Endodermal cell (in vitro differentiated cells): ENCODE data around the gene MACO1. TPM values are rescaled to one million over a fixed set of nuclear protein-coding genes. Genes with fewer than 3 reads are reported as not detected.
"Not testable (repeated sequence)": the region's sequence is repeated elsewhere in the genome, so short reads cannot be mapped to it uniquely, and the experiment has no call there.

ENCODE experiments used
- DNase-seq: peaks from one replicate; pipeline ENCODE4 v3.0.0-alpha.2; 2017
- H3K27ac ChIP-seq: 2 replicates; pipeline ENCODE4 v1.5.1; 2013; ENCODE audit warnings: mild to moderate bottlenecking, low read depth, low read length, moderate library complexity
- H3K27me3 ChIP-seq: 2 replicates; pipeline ENCODE4 v1.6.1; 2013; ENCODE audit warnings: mild to moderate bottlenecking, low read length, moderate library complexity; ENCODE audit not compliant: insufficient read depth, control insufficient read depth, poor library complexity, severe bottlenecking
- H3K36me3 ChIP-seq: 2 replicates; pipeline ENCODE4 v1.7.0; 2013; ENCODE audit warnings: mild to moderate bottlenecking, low read length, moderate library complexity; ENCODE audit not compliant: control insufficient read depth, insufficient read depth
- H3K4me1 ChIP-seq: one replicate; pipeline ENCODE4 v1.7.0; 2013; ENCODE audit warnings: low read length; ENCODE audit not compliant: control insufficient read depth, insufficient read depth
- H3K4me3 ChIP-seq: 2 replicates; pipeline ENCODE4 v1.5.1; 2013; ENCODE audit warnings: mild to moderate bottlenecking, low read length, moderate library complexity
- H3K9ac ChIP-seq: 2 replicates; pipeline ENCODE4 v1.6.1; 2013; ENCODE audit warnings: mild to moderate bottlenecking, low read length, moderate library complexity; ENCODE audit not compliant: poor library complexity, severe bottlenecking; ENCODE audit errors: extremely low read depth
- H3K9me3 ChIP-seq: 2 replicates; pipeline ENCODE4 v1.6.1; 2013; ENCODE audit warnings: mild to moderate bottlenecking, low read length, moderate library complexity; ENCODE audit not compliant: control insufficient read depth
- H3K27ac Mint-ChIP-seq: 2 replicates; pipeline ENCODE4 v1.8.0; 2020; ENCODE audit warnings: mixed read lengths
- H3K27me3 Mint-ChIP-seq: 2 replicates; pipeline ENCODE4 v1.8.0; 2021; ENCODE audit warnings: mild to moderate bottlenecking, mixed read lengths; ENCODE audit not compliant: insufficient read depth
- H3K36me3 Mint-ChIP-seq: 2 replicates; pipeline ENCODE4 v1.8.0; 2020; ENCODE audit warnings: low read depth, mixed read lengths
- H3K4me1 Mint-ChIP-seq: 2 replicates; pipeline ENCODE4 v1.8.0; 2020; ENCODE audit warnings: mixed read lengths
- H3K4me3 Mint-ChIP-seq: 2 replicates; pipeline ENCODE4 v1.8.0; 2020; ENCODE audit warnings: mild to moderate bottlenecking, moderate library complexity, mixed read lengths
- H3K9me3 Mint-ChIP-seq: 2 replicates; pipeline ENCODE4 v1.8.0; 2020; ENCODE audit warnings: mild to moderate bottlenecking, mixed read lengths
- WGBS, 2 experiments: methylation state at CpG; one replicate each; pipeline versions ENCODE4 v1.1.5 to v1.1.7; 2013; ENCODE audit warnings: missing lambda C conversion rate in 2 of 2, mixed read lengths in 1 of 2; ENCODE audit not compliant: insufficient coverage in 1 of 2, insufficient read length in 1 of 2; 5-methylcytosine and 5-hydroxymethylcytosine counted together
- total RNA-seq, 2 donors: library from RNA; stranded (reverse); fragmentation: NEBNext Ultra II Directional in 1 of 2; extraction: Animal tissue kit (Norgen Biotek cat#: 25700) in 1 of 2; gene quantifications; 2 replicates in 1 of 2; 3 replicates in 1 of 2; pipeline ENCODE4 v1.2.1, GENCODE V29; 2021
- TF ChIP-seq, protein P1 (sequence below): fragments of 200-600 bp; sonication (generic); conservative IDR thresholded peaks from 2 replicates; pipeline ENCODE4 v1.5.0; 2021; ENCODE audit warnings: antibody characterized with exemption, mild to moderate bottlenecking

Gene MACO1
- total RNA-seq, 2 donors from 2014 or later, result 13.1 to 14.1 TPM

DNA sequence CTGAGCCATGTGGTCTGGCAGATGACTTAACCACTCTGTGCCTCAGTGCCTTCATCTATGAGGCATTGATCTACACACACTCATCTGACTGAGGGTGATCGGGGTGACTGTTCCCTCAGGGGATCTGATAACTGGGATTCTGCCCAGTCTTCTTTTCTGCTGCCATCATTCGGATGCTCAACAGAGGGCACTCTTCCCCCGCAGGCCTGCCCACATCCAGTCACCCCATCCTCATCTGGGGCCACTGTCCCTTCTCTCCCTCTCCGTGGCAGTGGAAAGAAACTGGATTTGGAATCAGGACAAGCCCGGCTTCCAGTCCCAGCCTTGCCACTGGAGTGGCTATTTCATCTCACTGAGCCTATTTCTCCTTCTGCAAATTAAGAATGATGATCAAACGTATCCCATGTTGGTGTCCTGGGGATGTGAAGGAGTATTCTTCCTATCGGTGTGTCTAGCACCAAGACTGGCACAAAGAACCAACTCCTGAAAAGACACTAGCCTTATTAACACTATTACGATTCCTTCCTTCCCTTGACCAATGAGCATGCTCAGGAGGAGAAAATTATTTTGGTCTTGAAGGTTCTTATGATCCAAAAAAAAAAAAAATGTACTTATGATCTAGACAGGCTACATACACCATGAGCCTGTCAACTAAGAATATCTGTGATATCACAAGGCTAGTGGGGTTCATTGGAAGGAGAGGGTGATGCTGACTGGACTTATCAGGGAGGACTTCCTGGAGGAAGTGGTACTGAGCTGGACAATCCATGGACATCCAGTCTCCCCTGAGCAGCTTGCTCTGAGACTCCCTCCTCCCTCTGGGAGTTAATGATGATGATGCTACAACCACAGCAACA is 27.5 kb upstream of the MACO1 start:
- not testable (repeated sequence) for H3K9me3 Mint-ChIP-seq, H3K4me1 ChIP-seq, H3K9me3 ChIP-seq, H3K27ac ChIP-seq, H3K4me3 ChIP-seq, DNase-seq, H3K27me3 ChIP-seq, H3K36me3 Mint-ChIP-seq, H3K27ac Mint-ChIP-seq, H3K4me1 Mint-ChIP-seq, H3K9ac ChIP-seq, H3K4me3 Mint-ChIP-seq, H3K36me3 ChIP-seq
- 23% methylated on average over 4 of the region's 8 CpGs; no CpG with 5 or more reads in 1 of the 2 experiments for WGBS, 2 experiments
- TF ChIP-seq, protein P1, sequence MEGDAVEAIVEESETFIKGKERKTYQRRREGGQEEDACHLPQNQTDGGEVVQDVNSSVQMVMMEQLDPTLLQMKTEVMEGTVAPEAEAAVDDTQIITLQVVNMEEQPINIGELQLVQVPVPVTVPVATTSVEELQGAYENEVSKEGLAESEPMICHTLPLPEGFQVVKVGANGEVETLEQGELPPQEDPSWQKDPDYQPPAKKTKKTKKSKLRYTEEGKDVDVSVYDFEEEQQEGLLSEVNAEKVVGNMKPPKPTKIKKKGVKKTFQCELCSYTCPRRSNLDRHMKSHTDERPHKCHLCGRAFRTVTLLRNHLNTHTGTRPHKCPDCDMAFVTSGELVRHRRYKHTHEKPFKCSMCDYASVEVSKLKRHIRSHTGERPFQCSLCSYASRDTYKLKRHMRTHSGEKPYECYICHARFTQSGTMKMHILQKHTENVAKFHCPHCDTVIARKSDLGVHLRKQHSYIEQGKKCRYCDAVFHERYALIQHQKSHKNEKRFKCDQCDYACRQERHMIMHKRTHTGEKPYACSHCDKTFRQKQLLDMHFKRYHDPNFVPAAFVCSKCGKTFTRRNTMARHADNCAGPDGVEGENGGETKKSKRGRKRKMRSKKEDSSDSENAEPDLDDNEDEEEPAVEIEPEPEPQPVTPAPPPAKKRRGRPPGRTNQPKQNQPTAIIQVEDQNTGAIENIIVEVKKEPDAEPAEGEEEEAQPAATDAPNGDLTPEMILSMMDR, result peak; percentile 55
- H3K27me3 Mint-ChIP-seq, result peaks cover 19% of the 10 kb centered on the region

DNA sequence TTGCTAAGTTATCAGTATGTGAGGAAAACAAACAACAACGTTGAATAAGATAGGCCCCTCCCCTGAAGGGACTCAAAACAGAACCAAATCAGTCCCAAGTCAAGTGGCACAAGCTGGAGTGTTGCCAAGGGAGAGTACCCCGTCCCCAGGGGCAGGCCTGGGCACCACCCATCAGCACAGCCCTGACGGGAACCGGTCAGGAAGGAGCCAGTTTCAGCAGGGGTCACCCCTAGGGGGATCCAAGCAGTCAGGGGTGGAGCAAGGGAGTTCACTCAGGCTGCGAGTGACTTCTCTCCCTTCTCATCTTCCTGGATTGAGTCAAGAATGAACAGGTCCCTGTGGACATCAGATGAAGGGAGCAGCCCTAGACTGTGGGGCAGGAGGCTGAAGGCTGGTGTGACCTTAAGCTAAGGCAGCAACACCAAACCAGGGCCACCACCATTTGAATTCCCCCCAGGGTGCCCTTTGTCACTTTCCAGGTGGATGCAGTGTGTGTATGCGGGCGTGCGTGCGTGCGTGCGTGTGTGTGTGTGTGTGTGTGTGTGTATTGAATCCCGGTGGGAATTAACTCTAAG is 24.9 kb upstream of the MACO1 start:
- not testable (repeated sequence) for H3K36me3 ChIP-seq, H3K4me1 Mint-ChIP-seq, H3K4me1 ChIP-seq, H3K27ac Mint-ChIP-seq, H3K27me3 ChIP-seq, DNase-seq, H3K9ac ChIP-seq, H3K27ac ChIP-seq, H3K9me3 Mint-ChIP-seq, H3K4me3 Mint-ChIP-seq, H3K36me3 Mint-ChIP-seq, H3K4me3 ChIP-seq, H3K9me3 ChIP-seq
- no CpG with 5 or more reads among the region's 12 CpGs for WGBS, 2 experiments
- H3K27me3 Mint-ChIP-seq, result peaks cover 14% of the 10 kb centered on the region

- not testable (repeated sequence) for H3K4me3 ChIP-seq, H3K4me1 ChIP-seq, H3K36me3 Mint-ChIP-seq, H3K9me3 ChIP-seq, H3K27ac Mint-ChIP-seq, H3K9me3 Mint-ChIP-seq, H3K4me3 Mint-ChIP-seq, DNase-seq, H3K36me3 ChIP-seq, H3K27ac ChIP-seq, H3K27me3 ChIP-seq, H3K4me1 Mint-ChIP-seq, H3K27me3 Mint-ChIP-seq, H3K9ac ChIP-seq
- 87 to 91% methylated on average over 5 to 6 of the region's 10 CpGs for WGBS, 2 experiments
These were observed 20.9 kb upstream of the MACO1 start for GRCh38 chr1:25409641-25410427.

DNA sequence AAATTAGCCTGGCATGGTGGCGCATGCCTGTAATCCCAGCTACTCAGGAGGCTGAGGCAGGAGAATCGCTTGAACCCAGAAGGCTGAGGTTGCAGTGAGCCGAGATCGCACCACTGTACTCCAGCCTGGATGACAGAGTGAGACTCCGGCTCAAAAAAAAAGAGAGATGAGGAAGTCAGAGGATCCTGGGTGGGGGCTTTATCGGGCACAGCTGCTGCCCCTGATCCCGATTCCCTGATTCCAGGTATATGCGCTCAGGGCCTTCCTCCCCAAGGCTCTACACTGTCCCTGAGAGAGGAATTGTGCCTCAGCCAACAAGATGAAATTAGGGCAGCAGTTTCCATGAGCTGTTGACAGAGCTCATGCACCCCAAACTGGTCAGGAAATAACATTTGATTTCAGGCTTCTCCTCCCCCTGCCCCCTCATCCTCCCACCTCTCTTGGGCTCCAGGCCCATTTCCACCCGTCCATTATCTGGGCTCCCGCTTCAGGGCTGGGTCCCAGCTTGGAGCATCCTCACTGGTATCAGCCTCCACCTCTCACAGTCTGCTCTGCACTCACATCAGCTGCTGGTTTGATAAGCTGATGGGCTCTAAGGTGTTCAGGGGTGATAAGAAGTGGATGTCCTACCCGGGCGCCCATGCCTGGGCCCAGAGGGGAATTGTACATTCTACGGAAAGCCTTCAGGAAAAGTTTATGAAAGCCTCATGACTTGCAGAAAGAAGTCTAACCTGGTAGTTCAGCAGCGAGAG is 17.6 kb upstream of the MACO1 start:
- not testable (repeated sequence) for H3K27ac ChIP-seq, H3K36me3 Mint-ChIP-seq, H3K27me3 Mint-ChIP-seq, H3K9me3 ChIP-seq, H3K36me3 ChIP-seq, H3K27ac Mint-ChIP-seq, H3K27me3 ChIP-seq, H3K9ac ChIP-seq, H3K4me1 Mint-ChIP-seq, H3K4me1 ChIP-seq, H3K4me3 ChIP-seq, H3K9me3 Mint-ChIP-seq, DNase-seq, H3K4me3 Mint-ChIP-seq
- 96 to 100% methylated on average over 2 to 10 of the region's 14 CpGs for WGBS, 2 experiments

DNA sequence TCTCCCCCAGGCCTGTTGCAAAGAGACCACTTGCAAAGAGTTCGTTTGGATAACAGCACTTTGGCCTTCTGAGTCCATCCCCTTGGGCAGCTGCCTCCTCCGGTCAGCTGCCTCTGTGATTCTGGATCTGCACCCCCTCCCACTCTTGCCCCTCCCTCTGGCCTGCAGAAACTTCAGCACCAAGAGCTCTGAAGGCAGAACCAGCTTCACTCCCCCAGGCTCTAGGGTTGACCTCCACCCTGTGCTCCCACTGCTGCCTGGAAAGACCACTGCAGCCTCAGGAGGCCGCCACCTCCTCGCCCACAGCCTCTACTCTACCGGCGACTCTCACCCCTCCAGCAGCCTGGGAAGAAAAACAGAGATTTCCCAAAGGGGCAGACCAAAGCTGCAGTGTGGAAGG is 16.5 kb upstream of the MACO1 start:
- H3K9me3 ChIP-seq, H3K4me3 ChIP-seq, H3K27me3 ChIP-seq, H3K9me3 Mint-ChIP-seq, H3K27ac ChIP-seq, H3K4me3 Mint-ChIP-seq, H3K36me3 Mint-ChIP-seq, H3K4me1 ChIP-seq, DNase-seq, H3K4me1 Mint-ChIP-seq, H3K9ac ChIP-seq, H3K27ac Mint-ChIP-seq, H3K27me3 Mint-ChIP-seq, H3K36me3 ChIP-seq: not testable (repeated sequence)
- WGBS, 2 experiments, result 92% methylated on average over 2 of the region's 6 CpGs; no CpG with 5 or more reads in 1 of the 2 experiments
